Activated naive CD8-positive, alpha-beta T cell treated with anti-CD3 and anti-CD28 coated beads, Interleukin-2, amount 50 U/mL, for 24 hours (primary cell): ENCODE data around the gene SNRPD2.

Source experiments
- ATAC-seq: fragments of 150-1000 bp; cut with Tn5 transposase; one replicate; pipeline ENCODE4 v1.10.0; 2021
- DNase-seq: peaks from one replicate; pipeline ENCODE4 v3.0.0; 2021
- H3K27ac Mint-ChIP-seq: one replicate; pipeline ENCODE4 v1.8.0; 2021; ENCODE audit warnings: mild to moderate bottlenecking, mixed read lengths
- H3K27me3 Mint-ChIP-seq: one replicate; pipeline ENCODE4 v1.8.0; 2021; ENCODE audit warnings: mixed read lengths
- H3K36me3 Mint-ChIP-seq: one replicate; pipeline ENCODE4 v1.8.0; 2021; ENCODE audit warnings: low read depth, mixed read lengths
- H3K4me1 Mint-ChIP-seq: one replicate; pipeline ENCODE4 v1.8.0; 2021; ENCODE audit warnings: mixed read lengths
- H3K4me3 Mint-ChIP-seq: one replicate; pipeline ENCODE4 v1.8.0; 2021; ENCODE audit warnings: mild to moderate bottlenecking, moderate library complexity, mixed read lengths
- H3K9me3 Mint-ChIP-seq: one replicate; pipeline ENCODE4 v1.8.0; 2021; ENCODE audit warnings: mixed read lengths

SNRPD2 gene

GRCh38 chr19:45653634-45654033 is 38.1 kb downstream of the SNRPD2 start:
- Mint-ChIP-seq H3K36me3 (no peaks in the 10 kb centered on the region), H3K27ac (no peak overlapping the region), H3K4me1 (no peaks in the 10 kb centered on the region), H3K9me3 (no peaks in the 10 kb centered on the region), H3K27me3 (peaks cover under 1% of the 10 kb centered on the region), H3K4me3 (no peak overlapping the region)
- ATAC-seq (no peak), DNase-seq (no peak)

DNA sequence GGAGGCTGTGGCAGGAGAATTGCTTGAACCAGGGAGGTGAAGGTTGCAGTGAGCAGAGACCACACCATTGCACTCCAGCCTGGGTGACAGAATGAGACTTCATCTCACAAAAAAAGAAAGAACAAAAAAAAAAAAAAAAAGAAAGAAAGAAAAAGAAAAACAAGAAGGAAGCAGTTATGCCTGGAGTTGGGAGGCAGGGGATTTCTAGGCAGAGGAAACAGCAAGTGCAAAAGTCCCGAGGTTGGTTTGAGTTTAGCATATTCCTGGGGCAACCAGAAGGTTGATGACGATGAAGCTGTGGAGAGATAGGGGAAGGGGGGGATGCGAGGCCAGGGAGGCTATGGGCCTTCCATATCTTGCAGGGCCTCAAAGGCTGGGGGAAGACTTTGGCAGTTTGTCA is 41.0 kb downstream of the SNRPD2 start:
- Mint-ChIP-seq H3K9me3 (no peaks in the 10 kb centered on the region), H3K36me3 (no peaks in the 10 kb centered on the region), H3K27me3 (peaks cover 6% of the 10 kb centered on the region), H3K27ac (no peak overlapping the region), H3K4me1 (peaks cover 7% of the 10 kb centered on the region), H3K4me3 (no peak overlapping the region)
- DNase-seq: no peak
- no peak for ATAC-seq

DNA sequence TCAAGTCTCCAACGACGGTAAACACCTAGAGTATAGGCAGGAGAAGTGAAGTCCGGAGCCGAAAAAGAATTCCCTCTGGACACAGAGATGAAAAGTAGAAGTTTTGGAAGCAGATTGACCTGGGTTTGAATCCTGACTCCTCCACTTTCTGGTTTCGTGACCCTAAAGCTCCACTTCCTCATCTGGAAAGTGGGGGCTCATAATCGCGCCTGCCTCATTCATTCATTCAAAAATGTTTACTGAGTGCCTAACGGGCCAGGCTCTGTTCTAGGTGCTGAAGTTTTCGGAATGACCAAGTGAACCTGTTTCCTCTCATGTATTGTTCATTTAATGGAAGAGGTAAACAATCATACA is 45.4 kb downstream of the SNRPD2 start:
- DNase-seq (no peak), ATAC-seq (no peak)
- H3K9me3 Mint-ChIP-seq: no peaks in the 10 kb centered on the region
- H3K27ac Mint-ChIP-seq: peak overlapping the region; percentile 84
- peaks cover 8% of the 10 kb centered on the region for H3K27me3 Mint-ChIP-seq
- H3K4me3 Mint-ChIP-seq: peak overlapping the region; percentile 76
- peaks cover 26% of the 10 kb centered on the region for H3K4me1 Mint-ChIP-seq
- peaks cover 4% of the 10 kb centered on the region for H3K36me3 Mint-ChIP-seq

GRCh38 chr19:45645631-45646344 is 46.0 kb downstream of the SNRPD2 start:
- ATAC-seq (peak; percentile 27), DNase-seq (peak; percentile 81)
- peaks cover 9% of the 10 kb centered on the region for H3K36me3 Mint-ChIP-seq
- peaks cover 8% of the 10 kb centered on the region for H3K27me3 Mint-ChIP-seq
- peaks cover 31% of the 10 kb centered on the region for H3K4me1 Mint-ChIP-seq
- H3K9me3 Mint-ChIP-seq: no peaks in the 10 kb centered on the region
- peak overlapping the region; percentile 76 for H3K4me3 Mint-ChIP-seq
- H3K27ac Mint-ChIP-seq: peak overlapping the region; percentile 84

DNA sequence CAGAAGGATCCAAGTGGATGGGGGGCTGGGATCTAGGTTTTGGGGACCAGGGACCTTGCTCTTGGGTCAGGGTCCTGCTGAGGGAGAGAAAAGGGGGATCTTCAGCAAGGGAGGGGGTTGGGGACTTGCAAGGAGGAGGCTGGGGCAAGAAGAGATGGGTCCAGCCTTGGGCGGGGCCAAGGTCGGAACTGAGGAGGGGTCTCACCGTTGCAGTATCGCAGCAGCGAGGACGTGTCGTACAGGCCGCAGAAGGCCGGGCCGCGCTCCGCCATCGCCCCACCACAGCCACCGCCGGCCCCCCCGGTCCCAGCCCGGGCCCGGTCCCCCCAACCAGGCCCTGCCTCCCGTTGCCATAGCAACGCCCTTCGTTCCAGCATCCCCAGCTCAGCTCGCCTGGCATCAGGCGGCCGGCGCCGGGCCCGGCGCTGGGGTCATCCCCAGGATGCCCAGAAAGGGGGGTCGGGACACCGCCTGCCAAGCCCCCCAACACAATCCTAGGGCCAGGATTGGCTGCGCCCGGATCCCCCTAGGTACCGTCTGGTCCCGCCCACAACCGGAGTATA is 46.6 kb downstream of the SNRPD2 start:
- peaks cover 36% of the 10 kb centered on the region for H3K4me1 Mint-ChIP-seq
- no peaks in the 10 kb centered on the region for H3K9me3 Mint-ChIP-seq
- H3K27ac Mint-ChIP-seq: no peak overlapping the region
- H3K4me3 Mint-ChIP-seq: peak overlapping the region; percentile 76
- DNase-seq (no peak), ATAC-seq (no peak)
- peaks cover 11% of the 10 kb centered on the region for H3K36me3 Mint-ChIP-seq
- H3K27me3 Mint-ChIP-seq: peaks cover 8% of the 10 kb centered on the region

DNA sequence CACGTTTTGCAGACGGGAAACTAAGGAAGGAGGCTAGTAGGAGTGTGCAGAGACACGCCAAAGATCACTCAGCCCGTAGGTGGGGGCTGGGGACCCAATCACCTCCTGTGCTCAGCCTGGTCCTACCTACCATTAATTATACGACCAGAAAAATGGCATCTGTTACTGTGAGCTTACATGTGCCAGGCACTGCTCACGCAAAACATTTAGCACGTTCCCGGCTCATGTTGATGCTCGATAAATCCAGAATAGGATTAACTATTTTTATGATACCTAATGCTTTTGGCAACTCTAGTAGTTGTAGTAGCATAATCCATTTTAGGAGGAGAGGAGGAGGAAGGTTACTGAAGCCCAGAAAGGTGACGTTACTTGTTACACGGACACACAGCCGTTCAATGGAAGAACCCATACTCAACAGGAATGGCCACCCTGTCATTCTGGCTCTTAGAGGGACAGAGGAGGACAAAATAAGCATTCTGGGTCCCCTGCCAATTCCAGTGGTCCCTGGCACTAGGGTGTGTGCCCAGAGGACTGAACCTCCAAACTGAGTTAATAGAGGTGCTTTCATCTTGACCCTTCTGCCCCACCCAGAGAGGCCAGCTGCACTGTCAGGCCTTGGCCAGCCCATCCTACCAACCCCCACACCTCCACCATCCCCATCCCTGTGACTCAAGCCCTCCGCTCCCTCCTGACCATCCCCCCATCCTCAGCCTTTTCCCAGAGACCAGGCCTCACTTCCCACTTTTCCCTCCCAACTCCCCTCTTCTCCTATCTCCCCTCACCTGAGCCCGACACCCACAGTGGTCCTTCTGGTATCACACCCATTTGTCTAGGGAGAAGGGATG is 47.6 kb downstream of the SNRPD2 start:
- DNase-seq (no peak), ATAC-seq (no peak)
- peaks cover 40% of the 10 kb centered on the region for H3K4me1 Mint-ChIP-seq
- H3K27me3 Mint-ChIP-seq: peaks cover 8% of the 10 kb centered on the region
- H3K36me3 Mint-ChIP-seq: peaks cover 14% of the 10 kb centered on the region
- peak overlapping the region; percentile 98 for H3K4me3 Mint-ChIP-seq
- no peak overlapping the region for H3K27ac Mint-ChIP-seq
- no peaks in the 10 kb centered on the region for H3K9me3 Mint-ChIP-seq

DNA sequence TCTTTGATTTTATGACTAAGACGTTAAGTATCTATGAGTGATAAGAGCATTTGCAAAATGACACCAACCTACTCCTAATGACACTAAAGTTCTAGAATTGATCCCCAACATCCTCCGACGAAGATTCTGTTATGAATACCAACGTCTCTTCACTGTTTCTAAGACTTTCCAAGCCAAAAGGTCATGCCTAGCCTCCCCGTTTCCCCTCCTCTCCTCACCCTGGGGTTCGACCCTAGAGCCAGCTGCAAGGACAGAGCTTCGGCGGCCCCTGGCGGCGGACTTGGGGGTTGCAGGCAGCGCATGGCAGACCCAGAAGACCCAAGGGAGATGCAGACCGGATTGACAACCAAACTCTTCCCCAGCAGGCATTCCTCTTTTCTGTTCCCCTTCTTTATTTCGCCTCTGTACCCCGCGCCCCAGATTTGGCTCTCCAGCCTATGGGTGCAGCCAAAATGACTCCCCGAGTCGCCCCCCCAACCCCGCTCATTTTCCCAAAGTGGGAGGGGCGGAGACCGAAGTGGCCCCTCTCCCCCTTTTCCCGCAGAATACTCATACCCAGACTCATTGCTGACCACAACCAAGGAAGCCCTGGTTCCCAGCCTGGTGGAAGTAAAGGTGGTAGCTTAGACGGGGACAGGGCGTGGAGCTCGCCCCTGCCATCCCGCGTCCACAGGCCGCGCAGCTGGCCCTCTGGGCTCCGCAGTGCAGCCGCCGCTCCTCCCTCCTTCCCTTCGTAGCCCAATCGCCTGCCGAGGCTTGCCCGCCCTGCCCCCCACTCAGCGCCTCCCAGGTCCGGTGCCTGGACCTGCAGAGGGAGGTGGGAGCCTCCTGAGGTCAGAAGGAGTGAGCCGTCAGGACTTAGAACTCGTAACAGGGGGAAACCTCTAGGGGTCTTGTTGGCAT is 48.5 kb downstream of the SNRPD2 start:
- H3K4me3 Mint-ChIP-seq: peak overlapping the region; percentile 98
- H3K27ac Mint-ChIP-seq: peak overlapping the region; percentile 99
- DNase-seq (peak; percentile 97), ATAC-seq (peak; percentile 56)
- H3K4me1 Mint-ChIP-seq: peaks cover 46% of the 10 kb centered on the region
- peaks cover 8% of the 10 kb centered on the region for H3K27me3 Mint-ChIP-seq
- peaks cover 20% of the 10 kb centered on the region for H3K36me3 Mint-ChIP-seq
- no peaks in the 10 kb centered on the region for H3K9me3 Mint-ChIP-seq

- H3K9me3 Mint-ChIP-seq: no peaks in the 10 kb centered on the region
Observed at GRCh38 chr19:45641274-45642105, 50.3 kb downstream of the SNRPD2 start.

GRCh38 chr19:45640849-45641273 is 50.9 kb downstream of the SNRPD2 start:
- peak; percentile 73 for DNase-seq

More at GRCh38 chr19:45641274-45642105, 50.3 kb downstream of the SNRPD2 start:
- Mint-ChIP-seq H3K4me3 (peak overlapping the region; percentile 98), H3K36me3 (peaks cover 22% of the 10 kb centered on the region), H3K27me3 (peaks cover 8% of the 10 kb centered on the region), H3K27ac (peak overlapping the region; percentile 99), H3K4me1 (peaks cover 49% of the 10 kb centered on the region)
- ATAC-seq (peak; percentile 44), DNase-seq (peak; percentile 91)

GRCh38 chr19:45638930-45639729 is 52.6 kb downstream of the SNRPD2 start, which contains the start of gene EML2:
EML2 (minus strand) TSS chr19:45639397; CDS start chr19:45639376, 21 bp downstream.
- DNase-seq (peak; percentile 68), ATAC-seq (no peak)
- Mint-ChIP-seq H3K27ac (peak within 1 kb of the TSS; percentile 81), H3K4me3 (peak within 1 kb of the TSS; percentile 93), H3K36me3 (peaks cover 29% of the 10 kb centered on the region), H3K27me3 (no peaks in the 10 kb centered on the region), H3K4me1 (peaks cover 42% of the 10 kb centered on the region), H3K9me3 (no peaks in the 10 kb centered on the region)

More at GRCh38 chr19:45640849-45641273, 50.9 kb downstream of the SNRPD2 start:
- Mint-ChIP-seq H3K9me3 (no peaks in the 10 kb centered on the region), H3K4me3 (peak overlapping the region; percentile 98), H3K27ac (peak overlapping the region; percentile 99), H3K27me3 (peaks cover 3% of the 10 kb centered on the region), H3K36me3 (peaks cover 27% of the 10 kb centered on the region), H3K4me1 (peaks cover 45% of the 10 kb centered on the region)
- ATAC-seq: no peak

DNA sequence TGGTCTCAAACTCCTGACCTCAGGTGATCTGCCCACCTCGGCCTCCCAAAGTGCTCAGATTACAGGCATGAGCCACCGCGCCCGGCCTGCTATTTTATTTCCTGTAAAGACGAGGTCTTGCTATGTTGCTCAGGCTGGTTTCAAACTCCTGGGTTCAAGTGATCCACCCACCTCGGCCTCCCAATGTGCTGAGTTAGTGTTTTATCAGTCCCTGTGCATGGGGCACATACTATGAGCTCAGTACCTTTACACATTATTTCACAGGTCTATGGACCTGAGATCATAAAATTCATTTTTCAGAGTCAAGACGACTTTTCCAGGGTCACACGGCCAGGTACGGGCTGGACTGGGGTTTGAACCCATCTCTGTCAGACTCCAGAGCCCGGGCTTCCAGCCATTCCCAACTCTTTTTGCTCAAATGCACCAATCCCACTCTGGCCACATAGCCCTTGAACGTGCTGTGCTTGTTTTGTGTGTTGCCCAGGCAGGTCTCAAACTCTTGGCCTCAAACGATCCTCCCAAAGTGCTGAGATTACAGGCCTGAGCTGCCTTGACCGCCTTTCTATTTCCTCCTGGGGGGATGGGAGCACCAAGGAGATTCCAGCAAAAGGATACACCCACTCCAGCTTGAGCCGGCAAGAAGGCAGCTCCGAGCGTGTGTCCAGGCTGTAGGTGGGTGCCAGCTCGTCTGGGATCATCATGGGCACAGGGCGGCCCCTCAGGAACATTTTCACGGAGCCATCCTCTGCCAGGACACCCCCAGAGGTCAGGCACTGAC is 53.7 kb downstream of the SNRPD2 start:
- Mint-ChIP-seq H3K9me3 (no peaks in the 10 kb centered on the region), H3K4me3 (peak overlapping the region; percentile 93), H3K27ac (no peak overlapping the region), H3K4me1 (peaks cover 32% of the 10 kb centered on the region), H3K36me3 (peaks cover 30% of the 10 kb centered on the region), H3K27me3 (no peaks in the 10 kb centered on the region)
- DNase-seq (no peak), ATAC-seq (no peak)
